Stimulated activated CD8-positive, alpha-beta memory T cell treated with anti-CD3 and anti-CD28 coated beads, Interleukin-7, amount 100 ng/mL, for 48 hours (primary cell): ENCODE data around the gene OPN5.

Experiments used
- DNase-seq, 2 donors: peaks; one replicate each; pipeline ENCODE4 v3.0.0-alpha.2; 2020; ENCODE audit warnings: low read depth in 1 of 2; ENCODE audit errors: extremely low read depth in 1 of 2

Gene OPN5

DNA sequence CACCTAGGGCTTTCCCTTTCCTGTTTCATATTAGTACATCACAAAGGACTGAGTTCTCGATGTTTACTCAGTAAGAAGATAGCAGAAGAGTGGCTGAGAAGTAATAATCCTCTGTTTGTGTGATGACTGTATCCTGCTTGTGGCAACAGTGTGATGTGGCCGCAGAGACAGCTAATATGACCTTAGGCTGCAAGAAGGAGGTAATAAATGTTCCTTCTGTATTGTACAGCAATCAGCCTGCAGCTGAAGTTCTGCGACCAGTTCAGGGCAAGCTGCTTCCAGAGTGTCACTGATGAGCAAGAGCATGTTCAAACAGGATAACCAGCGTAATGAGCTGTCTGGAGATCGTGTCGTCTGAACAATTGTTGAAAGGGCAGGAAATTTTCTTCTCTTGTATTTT, 70.9 kb downstream of the OPN5 start:
- no peak for DNase-seq

DNA sequence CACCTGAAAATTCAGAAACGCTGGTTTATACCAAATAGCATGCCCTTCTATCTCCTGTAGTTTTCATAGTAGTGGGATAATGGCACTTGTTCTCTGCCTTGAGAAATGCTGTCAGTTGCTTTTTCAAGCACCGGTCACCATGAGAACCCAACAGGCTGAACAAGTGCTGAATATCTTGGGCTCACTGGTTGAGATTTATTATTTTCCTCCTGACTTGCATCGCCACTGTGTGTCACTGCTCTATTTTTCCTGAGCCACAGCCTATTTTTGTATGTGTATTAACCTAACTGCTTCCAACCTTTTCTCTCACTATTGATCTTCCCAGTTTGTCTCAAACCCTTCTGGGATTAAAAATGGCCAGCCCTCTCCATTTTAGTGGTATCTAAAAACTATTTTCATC, 71.9 kb downstream of the OPN5 start:
- no peak for DNase-seq

DNA sequence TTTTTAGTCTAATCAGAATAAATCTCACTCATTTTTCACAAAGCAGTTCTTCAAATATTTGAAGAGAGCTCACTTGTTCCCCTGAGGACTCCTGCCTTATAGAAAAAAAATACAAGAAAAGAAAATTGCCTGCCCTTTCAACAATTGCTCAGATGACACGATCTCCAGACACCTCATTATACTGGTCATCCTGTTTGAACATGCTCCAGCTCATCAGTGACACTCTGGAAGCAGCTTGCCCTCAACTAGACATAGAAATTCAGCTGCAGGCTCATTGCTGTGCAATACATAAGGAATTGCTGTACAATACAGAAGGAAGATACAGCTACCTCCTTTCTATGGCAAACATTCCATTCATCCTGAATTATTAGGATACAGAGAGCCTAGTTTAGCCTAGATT, 73.1 kb downstream of the OPN5 start:
- no peak for DNase-seq

DNA sequence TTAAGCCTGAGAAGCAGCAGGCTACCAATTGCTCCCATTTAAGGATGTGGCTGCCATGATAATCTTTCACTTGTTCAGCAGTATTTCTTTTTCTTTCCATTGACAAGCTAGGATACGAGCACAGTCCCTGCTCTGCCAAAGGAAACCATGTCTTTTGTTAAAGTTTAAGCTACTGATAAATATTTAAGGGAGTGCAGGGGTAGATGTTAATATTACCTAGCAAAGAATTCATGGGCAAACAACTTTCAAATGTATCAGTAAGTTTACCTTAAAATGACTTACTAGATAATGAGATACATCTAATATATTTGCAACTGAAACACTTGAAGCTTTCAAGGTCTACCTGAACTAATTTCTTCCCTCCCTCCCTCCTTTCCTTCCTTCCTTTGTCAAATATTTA, 77.3 kb downstream of the OPN5 start:
- no peak for DNase-seq

DNA sequence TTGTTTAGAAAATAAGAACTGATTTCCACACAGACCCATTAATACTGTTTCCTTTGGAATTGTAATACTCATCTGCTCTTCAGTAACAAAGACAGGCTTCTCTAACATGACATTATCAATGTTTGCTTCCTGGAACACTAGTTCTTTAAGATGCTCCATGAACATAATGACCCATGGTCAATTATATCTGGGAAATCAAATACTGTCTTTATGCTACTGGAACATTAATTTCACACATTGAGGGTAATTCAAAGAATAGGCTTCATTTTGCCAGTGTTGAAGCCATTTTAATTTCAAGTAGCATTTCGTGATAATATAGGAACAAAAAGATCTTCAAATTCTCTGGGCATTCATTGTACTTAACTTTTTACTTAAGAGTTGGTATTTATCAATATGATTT, 80.9 kb downstream of the OPN5 start:
- no peak for DNase-seq

- DNase-seq, result no peak
Observed at GRCh38 chr6:47865206-47865605, 83.4 kb downstream of the OPN5 start.

DNA sequence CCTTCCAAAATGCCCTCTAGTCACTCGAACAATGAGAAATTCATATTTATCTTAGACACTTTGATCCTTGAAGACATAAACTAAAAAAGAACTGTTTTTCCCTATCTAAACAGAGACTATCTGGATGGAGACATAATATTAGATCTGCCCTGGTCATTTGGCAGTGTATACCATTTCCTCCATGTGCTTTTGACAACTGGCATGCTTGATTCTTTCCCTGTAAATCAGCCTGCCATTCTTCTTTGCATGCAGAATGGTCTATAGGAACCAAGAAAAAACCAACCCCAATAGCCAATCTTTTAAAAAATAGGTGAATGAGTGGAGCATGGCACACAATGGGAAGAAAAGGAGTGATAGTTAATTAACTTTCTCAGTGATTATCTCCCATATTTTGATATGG, 93.8 kb downstream of the OPN5 start:
- DNase-seq, result no peak
